Measurements from ENCODE around the gene TMBIM1.

Gene TMBIM1

DNA sequence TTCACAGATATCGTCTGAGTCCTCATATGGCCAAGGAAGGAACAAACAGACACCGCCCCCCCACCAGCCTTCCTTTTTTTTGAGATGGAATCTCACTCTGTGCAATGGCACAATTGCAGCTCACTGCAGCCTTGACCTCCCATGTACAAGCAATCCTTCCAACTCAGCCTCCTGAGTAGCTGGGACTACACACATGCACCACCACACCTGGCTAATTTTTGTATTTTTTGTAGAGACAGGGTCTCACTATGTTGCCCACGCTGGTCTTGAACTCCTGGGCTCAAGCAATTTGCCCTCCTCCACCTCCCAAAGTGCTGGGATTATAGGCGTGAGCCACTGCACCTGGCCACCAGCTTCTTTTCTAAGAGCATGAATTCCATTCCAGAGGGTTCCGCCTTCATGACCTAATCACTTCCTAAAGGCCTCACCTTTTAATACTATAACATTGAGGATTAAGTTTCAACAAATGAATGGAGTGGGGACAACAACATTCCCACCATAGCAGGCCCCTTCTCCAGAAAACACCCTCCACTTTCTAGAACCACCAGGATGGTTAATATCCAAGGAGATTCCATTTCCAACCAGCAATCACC is 2.2 kb upstream of the TMBIM1 start:
- FAIRE-seq, result no peak
- no peak for DNase-seq (ENCODE audit: extremely low spot score, insufficient read length, low read depth)

DNA sequence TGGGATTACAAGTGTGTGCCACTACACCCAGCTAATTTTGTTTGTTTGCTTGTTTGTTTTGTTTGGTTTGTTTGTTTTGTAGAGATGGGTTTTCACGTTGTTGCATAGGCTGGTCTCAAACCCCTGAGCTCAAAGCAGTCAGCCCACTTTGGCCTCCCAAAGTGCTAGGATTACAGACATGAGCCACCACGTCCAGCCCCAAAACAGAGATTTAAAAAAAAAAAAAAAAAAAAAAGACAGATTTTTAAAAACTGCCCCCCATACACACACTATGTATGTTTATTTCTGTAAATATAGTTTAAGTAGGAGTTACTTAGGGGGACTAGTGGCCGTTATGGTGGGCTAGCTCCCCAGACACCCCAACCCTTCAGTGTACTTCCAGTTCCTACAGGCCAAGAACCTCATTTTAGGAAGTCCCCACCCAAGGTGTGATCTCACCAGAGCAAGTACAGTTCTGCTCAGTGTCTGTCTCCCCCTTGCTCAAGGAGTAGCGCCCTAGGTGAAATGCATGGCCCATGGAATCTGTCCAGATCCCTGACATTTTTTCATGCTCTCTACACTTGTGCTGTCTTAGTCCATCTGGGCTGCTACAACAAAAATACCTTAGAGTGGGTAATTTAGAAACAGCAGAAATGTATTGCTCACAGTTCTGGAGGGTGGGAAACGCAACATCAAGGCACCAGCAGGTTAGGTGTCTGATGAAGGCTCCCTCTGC is 1.6 kb upstream of the TMBIM1 start:
- FAIRE-seq, result no peak

DNA sequence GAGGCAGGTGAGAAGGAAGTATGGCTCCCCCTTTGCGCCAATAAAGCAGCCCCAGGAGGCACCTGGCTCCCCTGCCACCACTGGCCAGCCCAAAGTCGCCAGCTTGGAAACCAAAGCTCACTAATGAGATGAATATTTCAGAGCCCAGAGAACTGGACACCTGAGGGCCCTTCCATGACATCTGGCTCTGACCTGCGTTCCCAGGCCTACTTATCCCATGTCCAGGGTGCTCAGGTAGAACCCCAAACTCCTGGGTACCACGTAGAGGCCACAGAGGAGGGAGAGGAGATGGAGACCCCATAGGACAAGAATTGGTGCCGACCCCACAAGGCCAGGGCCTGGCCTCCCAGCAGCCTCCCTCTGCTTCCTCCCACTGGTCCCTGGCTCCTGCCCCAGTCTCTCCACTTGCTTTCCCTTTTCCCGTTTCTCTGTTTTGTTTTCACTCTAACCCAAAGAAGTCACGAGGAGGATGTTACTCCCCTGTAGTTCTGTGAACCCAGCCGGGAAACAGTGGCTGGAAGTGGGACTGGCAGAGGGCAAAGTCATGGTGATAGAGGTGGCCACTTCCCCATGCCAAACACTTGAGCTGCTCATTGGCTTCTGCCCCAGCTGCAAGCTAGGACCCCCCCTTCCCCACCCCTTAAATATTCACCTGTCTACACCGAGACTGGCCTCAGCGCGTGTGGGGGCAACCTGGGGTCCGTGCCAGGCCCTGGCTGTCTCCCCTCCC is 820 bp downstream of the TMBIM1 start:
- DNase-seq (ENCODE audit: extremely low spot score, insufficient read length, low read depth) (no peak), FAIRE-seq (no peak)

More for the DNA sequence above, 1.6 kb upstream of the TMBIM1 start:
- DNase-seq (ENCODE audit: extremely low spot score, insufficient read length, low read depth), result no peak

DNA sequence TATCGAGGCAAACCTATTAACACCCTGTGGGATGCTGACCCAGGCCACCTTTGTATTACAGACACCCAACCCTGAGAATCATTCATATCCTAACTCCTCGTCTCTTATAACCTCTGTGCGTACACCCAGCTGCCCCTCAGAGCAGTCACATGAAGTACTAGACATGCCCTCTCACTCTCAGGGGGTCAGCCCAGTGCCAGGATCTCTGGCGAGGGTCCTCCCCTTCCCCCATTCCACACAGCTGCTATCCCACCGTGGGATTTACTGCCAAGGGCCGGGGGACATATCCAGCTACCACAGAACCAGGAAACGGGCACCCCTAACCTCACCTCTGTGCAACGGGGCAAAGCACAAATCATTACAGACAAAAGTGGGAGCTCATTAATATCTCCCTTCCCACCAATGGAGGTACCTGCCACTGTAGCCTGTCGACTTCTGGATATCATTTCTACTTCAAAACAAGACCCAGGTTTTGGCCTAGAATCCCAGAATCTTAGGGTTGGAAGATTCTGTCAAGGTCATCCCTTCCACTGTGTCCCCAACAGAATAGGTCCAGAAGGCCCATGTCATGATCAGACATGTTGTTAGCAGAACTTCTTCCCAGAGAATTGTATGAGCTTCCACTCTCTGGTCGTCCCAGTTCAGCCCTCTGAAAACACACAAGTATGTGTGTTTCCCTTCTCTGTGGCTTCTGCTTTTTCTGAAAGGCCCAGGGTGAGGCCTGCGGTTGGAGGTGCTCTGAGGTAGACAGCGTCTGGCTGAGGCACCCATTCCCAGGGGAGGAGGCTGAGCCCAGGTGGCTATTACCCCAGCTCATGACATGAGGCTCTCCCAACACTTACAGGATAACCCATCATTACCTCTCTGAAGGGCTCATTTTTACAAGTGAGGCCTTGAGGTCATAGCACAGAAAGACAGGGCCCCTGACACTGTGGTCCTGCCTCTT is 1.7 kb downstream of the TMBIM1 start:
- FAIRE-seq (peak; percentile 93), DNase-seq (ENCODE audit: extremely low spot score, insufficient read length, low read depth) (no peak)

DNA sequence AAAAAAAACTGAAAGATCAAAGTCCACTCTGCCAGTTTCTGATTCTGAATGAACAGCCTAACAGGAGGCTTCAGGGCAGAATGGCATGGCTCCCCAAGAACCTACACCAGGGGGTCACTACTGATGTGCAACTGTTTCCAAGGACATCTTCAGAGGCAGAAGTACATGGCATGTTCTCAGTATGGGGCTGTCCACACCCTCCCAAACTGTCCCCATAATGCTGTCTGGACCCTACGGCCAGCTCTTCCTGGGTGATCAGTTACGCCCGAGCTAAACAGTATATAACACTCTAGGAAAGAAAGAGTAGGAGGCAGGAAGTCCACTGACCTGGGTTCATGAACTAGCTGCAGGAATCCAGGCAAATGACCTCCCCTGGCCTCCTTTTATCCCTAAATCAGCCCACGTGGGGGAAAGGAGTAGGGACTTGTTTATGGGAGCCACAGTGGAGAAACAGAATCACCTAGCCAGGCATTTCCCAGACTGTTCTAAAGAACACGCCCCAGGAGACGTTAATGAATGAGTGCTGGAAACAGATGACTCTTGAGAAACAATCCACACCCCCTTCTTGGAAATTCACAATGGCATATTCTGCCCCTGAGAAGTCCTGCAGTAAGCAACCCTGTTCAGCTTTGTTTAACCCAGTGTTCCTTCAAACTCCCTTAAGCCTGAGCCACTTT is 2.5 kb downstream of the TMBIM1 start:
- FAIRE-seq, result no peak
- DNase-seq (ENCODE audit: extremely low spot score, insufficient read length, low read depth), result no peak

DNA sequence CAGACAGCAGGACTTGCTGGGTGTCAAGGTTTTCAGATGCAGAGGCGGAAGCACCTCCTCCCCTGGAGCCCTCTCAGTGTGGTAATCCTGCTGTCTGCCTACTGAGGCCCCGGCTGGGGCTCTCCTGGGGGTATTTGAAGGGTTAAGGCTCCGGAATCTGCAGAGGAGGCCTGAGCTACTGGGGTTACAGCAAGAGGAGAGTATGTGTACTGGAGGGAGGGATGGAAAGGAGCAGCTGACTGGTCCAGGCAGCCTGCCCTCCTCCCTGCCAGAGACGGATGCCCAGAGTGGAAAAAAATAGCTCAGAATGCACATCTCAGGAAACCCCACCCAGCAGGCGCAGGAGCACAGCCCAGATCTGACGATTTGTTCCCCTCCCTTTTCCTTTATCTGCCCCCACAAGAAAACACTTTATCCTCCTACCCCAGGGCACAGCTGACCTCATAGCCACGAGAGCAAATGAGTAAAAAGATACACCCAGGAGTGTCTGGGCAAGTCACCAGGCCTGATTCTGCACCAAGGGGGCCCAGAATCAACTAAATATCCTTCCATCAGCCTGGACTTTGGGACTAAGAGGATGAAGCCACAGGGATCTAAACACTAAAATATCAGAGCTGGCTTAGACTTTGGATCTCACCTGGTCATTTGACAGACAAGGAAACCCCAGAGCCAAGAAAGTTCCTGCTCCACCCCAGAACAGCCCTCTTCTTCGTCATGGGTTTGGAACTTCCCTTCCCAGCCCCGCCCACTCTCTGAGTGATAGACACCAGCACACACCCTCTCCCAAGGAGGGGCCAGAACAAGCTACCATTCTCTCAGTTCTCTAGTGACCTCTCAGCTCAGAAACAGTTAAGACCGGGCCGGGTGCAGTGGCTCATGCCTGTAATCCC is 5.5 kb downstream of the TMBIM1 start:
- FAIRE-seq (peak; percentile 92), DNase-seq (ENCODE audit: extremely low spot score, insufficient read length, low read depth) (no peak)

DNA sequence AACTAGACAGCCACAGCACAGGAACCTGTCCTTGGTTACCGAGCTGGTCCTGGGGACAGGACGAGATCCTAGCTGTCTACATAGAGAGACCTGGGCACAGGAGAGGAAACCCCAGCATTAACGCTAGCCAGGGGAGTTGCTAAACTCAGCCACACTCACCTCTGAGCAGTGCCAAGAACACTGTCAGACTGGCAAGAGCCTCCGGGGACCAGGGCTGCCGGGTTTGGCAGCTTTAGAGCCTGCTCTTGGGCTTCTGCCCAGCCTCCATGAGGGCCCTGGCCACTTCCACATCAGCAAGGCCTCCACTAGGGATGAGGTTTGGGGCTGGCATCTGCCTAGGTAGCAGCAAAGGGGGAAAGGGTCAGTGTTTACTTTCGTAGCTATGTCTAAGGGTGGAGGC is 6.7 kb downstream of the TMBIM1 start:
- no peak for DNase-seq (ENCODE audit: extremely low spot score, insufficient read length, low read depth)
- FAIRE-seq, result no peak

DNA sequence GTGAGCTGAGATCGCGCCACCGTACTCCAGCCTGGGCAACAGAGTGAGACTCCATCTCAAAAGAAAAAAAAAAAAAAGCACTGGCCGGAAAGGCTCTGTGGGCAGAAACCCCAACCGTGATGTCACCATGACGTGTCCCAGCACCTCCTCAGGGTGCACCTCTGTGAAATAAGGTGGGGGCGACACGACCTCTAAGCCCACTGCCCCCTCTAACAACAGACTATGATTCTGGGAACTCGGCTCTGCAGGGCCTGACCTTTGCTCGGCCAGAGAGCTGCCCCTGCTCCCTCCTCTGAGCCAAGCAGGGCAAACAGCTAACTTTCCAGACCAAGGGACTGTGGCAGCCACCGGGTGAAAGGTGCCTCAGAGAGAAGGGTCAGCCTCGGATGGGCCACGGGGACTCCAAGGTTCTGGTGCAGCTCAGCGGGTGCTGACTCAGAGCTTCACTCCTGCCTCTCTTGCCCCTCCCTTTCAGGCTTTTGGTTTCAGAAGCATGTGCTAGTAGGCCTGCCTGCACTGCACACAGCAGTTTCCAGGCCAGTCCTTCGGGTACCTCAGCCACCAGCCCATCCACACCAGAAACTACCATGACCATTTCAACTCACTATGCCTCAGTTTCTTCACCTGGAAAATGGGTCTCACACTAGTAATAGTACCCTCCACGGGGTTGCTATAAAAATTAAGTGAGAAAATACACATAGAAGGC is 8.0 kb downstream of the TMBIM1 start:
- FAIRE-seq (peak; percentile 84), DNase-seq (ENCODE audit: extremely low spot score, insufficient read length, low read depth) (no peak)

DNA sequence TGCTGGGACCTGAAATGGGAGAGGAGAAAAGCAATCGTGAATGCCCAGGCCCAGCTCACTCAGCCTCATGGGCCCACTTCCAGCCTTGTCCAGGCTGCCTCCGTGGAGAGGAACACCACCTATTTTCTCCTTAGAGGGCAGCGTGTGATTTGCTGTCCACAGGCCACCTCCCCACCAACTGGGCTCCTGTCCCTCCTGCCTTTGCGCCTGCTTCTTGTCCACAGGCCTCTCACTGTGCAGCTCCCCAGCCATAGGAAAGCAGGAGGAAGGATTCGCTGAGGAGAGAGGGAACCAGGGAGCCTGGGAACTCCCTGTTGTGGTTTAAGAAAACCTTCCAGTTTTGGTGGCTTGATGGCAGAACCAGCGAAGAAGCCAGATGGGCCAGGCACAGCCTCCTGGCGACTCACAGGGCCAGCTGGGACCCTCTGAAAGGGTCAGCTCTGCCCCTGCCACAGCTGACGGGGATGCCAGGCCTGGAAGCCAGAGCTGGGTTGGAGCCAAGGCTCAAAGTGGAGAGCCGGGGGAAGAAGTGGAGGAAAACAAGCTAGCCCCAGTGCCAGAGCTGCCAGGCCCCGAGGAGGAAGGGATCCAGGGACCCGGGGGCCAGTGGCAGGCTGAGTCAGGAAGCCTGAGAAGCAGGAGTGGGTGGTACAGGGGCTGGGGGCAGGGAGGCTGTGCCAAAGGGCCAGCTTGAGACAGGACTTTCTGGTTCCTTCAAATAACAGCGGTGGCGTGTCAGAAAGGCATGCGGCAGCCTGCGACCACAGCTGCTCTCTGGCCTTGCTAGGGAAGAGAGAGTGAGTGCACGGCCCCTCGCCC is 9.9 kb downstream of the TMBIM1 start:
- no peak for DNase-seq (ENCODE audit: extremely low spot score, insufficient read length, low read depth)
- no peak for FAIRE-seq

DNA sequence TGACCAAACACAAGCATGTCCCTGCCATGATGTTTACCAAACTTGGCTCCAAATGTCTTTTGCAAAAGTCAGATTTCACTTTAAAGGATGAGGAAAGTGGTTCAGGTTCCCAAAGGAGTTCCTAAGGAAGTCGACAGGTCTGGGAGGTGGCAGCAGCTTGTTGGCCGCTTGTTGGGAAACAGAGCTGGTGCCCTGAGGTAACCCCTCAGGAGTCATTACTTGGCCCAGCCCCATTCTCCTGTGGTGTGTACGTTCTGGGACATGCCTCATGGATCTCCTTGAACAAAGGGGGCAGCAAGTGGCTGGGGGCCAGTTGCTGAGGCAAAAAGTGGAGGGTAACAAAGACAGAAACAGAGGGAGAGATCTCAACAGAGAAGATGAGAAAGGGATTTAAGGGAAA is 10.9 kb downstream of the TMBIM1 start:
- FAIRE-seq, result no peak

DNA sequence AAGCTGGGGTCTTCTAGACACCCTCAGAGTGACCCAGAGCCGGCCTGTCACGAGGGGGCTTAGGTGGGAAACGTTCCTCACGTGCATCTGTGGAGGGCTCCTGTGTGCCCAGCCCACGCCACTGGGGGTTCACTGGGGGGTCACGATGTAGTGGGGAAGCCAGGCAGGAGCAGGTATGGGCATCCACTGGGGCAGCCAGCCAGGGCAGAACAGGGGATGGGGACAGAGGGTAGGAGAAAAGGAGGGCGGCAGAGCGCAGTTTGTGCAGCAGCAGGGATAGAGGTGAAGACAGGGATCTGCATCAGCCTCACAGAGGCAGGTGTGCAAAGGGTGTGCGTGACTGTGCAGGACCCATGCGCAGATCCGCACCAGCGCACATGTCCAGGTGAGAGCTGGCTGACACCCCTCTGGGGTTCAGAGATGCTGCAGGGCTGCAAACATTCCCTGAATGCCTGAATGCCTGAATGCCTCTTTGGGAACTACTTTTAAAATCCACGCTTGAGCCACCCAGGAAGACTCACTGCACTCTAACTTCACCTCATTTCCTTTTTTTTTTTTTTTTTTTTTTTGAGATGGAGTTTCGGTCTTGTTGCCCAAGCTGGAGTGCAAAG is 11.9 kb downstream of the TMBIM1 start:
- no peak for DNase-seq (ENCODE audit: extremely low spot score, insufficient read length, low read depth)
- FAIRE-seq, result no peak

More for the DNA sequence above, 10.9 kb downstream of the TMBIM1 start:
- no peak for DNase-seq (ENCODE audit: extremely low spot score, insufficient read length, low read depth)

DNA sequence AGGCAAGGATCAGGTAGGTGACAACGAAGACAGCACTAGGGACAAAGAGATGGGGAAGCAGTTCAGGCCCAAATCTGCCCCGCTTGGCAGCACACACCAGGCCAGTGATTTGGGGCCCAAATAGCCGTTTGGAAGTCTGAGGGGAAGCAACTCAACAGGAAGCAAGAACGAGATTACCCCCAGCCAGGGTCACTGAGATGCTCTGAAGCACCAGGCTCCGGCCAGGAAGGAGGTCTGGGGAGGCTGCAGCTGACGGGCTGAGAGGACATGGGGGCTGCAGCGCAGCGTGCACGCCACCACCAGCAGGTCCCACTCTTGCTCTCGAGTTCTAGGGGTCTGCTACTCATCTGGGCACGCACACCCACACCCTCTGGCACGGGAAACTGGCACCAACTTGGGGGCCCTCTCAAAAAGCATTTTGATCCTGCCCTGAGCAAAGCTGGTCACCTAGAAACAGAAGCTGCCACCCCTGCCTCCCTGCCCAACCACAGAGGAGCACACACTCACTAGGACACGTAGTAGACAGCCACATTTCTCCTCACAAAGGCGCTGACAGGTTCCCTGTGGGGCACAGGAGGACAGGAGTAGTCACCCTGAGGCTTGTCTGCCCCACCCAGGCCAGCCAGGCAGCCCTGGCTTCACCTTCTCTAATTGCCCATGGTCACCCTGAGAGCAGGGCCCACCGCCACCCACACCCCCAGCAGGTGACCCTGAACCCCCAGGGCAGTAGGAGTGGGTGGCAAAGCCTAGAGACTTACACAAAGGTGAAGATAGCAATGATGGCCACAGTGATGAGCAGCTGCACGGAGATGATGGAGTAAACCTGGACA is 13.6 kb downstream of the TMBIM1 start:
- FAIRE-seq (no peak), DNase-seq (ENCODE audit: extremely low spot score, insufficient read length, low read depth) (no peak)

DNA sequence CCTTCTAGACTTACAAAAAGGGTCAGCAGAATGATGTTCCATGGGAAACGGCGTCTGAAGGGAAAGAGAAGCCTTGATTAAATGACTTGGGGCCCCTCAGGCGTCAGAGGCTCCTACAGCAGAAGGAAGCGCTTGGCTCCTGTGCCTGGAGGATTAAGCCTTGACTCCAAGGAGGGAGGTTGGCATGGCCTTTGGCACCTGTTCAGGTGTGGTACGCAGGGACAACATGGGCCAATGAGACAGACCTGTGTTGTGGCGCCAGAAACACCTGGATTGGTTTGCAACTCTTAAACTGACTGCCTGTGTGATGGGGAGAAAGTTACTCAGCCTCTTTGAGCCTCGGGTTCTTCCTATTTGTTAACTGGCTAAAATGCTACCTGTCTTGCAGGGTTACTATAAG is 14.4 kb downstream of the TMBIM1 start:
- DNase-seq (ENCODE audit: extremely low spot score, insufficient read length, low read depth), result no peak
- FAIRE-seq, result no peak

DNA sequence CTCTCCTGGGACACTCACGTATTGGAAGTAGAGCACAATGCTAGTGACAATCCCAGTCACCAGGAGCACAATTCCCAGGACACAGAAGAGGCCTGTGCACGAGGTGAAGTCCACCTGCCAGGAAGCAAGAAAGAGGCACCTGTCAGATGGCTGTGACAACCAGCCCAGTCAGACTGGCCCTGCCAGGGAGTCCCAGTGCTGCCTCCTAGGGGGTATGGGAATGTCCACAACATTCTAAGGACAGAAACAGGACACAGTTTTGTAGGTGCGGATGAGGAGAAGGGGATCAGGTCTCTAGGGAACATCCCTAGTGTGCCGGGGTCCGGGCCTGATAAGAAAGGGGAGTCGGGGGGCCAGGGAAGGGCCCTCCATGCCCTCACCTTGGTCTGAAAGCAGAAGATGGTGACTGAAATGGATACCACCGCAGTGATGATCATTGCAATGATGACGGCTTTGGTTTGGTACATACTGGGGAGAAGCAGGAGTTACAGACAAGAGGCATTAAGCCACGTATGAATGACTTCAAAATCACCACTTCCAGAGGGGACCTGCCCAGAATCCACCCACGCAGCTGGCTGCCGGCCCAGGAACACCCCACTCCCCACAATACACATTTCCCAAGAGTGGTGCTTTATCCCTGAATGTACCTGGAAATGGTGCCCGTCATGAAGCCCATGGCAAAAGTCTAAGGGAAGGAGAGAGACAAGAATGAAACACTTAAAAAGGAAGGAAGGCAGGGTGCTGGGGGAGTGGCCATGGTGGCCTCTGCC is 15.1 kb downstream of the TMBIM1 start:
- DNase-seq (ENCODE audit: extremely low spot score, insufficient read length, low read depth) (no peak), FAIRE-seq (no peak)

DNA sequence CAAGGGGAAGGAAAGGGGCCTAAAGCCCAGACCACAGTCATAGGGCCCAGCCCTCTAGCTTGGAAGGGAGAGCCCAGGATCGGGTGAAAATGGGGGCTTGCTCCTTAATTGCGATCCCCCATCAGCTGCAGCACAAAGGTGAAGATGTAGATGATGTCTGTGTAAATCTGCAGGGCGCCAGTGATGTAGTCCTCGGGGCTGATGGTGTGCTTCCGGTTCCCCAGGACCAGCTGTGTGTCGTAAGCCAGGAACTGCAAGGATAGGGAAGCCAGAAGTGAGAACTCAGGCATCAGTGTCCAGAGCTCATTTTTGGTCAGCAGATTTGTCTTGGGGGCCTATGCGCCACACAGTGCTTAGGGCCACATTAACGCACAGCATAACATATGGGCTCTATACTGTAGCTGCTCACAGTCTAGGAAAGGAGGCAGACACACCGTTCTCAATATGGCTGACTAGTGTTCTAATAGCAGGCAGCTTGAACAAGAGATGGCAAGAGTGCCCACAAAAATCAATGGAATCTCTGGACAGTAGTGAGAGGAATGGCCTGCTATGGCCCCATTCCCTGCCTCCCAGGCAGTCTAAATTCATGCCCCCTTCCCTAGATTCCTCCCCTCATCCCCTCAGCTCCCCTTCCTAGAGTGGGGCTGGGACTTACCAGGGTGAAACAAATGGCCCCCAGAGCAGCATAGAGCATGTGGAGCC is 16.8 kb downstream of the TMBIM1 start:
- FAIRE-seq, result no peak

More for the DNA sequence above, 16.8 kb downstream of the TMBIM1 start:
- no peak for DNase-seq (ENCODE audit: extremely low spot score, insufficient read length, low read depth)

Measured in GM18507 (cell line).